ENCODE results near the gene CLDN14.

CLDN14 gene

GRCh38 chr21:36479415-36480402, at the start of gene CLDN14:
Gene CLDN14, minus strand, starts transcription at chr21:36480122. Its CDS starts 18,427 bp downstream, at chr21:36461695.
- peak; percentile 32 for DNase-seq (ENCODE audit: low read depth)

GRCh38 chr21:36528716-36529115, 48.8 kb upstream of the CLDN14 start:
- DNase-seq (ENCODE audit: low read depth), result no peak

DNA sequence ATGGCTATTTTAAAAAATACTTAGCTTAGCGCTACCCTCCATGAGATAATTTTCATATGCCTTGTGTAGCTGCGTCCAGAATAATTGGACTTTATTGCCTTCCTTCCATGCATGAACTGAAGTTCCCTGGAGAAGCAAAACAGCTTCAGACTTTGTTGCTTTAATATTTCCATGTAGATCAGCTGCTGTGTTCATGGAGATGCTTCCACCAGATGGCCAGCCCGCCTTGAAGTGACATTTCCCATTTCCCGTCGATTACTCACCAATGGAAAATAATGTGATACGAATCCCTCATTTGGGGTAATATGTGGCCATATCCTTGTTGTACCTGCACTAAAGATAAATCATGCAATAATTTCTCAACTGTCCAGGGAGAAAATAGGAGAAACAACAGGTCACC, 47.4 kb upstream of the CLDN14 start:
- DNase-seq (ENCODE audit: low read depth), result no peak

DNA sequence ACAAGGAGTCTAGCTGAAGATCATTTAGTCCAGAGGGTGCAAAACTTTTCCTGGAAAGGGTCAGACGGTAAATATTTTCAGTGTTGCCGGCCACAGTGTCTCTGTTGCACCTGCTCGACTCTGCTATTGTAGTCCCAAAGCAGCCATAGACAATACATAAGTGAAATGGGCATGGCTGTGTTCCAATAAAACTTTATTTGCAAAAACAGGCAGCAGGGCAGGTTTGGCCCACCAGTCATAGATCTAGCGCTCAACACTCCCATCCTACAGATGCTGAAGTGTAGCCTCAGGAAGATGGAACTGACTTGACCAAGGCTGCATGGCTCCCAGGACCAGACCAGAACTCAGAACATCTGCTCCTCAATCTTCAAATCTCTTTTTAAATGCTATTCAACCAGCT, 46.2 kb upstream of the CLDN14 start:
- no peak for DNase-seq (ENCODE audit: low read depth)

DNA sequence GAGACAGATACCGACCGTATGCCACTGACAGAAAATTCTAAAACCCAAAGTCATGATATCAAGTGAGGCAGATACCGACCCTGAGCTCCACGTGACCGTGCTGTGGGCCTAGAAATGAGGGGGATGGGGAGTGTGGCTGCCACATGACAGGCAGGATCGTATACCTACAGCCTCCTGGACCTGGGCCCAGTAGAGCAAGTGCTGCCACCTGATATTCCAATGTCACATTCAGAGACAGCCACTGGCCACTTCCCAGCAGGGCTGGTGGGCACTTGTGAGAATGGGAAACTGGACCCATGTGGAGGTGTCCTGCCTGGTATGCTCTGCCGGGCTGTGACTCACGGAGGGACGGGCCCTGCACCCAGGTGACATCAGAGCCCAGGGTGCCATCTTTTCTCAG, 44.6 kb upstream of the CLDN14 start:
- DNase-seq (ENCODE audit: low read depth), result no peak

DNA sequence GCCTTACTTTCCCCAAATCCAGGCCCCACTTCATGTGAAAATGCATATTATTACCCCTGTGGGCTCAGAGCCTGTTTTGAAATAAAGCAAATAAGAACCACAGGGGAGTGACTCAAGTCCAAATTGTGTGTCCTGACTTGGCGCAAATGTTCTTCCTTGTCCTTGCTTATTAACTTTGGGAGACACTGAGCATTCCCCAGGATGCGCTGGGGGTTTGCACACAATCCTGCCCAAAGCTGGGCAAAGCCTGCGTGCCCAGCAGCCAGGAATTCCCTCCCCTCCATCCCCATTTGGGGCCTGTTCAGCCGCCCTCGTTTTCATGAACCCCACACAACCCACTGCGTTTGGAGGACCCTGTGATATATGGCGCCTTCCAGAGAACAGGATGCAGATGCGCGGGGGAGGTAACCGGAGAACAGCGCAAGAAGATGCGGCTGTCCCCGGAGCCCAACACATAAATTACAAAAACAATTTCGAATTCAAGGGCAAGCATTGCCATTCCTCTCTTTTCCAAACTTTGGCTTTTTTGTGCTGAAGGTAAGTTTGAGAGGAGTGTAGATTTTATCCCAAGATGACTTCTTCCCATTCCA, 42.4 kb upstream of the CLDN14 start:
- DNase-seq (ENCODE audit: low read depth), result no peak

DNA sequence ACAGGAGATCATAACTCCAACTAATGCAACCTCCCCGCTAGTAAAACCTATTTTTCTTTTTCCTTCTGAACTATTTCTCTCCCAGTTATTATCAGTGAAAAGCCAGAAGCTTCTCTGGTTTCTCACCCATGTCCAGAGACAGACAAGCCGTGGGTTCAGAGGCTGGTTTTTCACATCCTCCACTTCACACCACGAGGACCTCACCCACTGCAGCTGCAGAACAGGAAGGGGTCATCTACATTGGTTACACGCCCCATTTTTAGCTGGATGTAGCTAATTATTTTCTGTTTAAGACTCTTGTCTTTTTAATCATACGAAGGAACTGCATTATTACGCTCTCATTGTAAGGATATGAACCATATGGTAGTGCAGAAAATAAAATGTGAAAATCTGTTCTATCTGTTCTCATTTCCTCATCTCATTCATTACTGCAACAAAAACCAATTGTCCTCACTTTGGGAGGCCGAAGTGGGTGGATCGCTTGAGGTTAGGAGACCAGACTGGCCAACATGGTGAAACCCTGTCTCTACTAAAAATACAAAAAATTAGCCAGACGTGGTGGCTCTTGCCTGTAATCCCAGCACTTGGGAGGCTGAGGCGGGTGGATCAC, 39.1 kb upstream of the CLDN14 start:
- no peak for DNase-seq (ENCODE audit: low read depth)

GRCh38 chr21:36517366-36518075, 37.6 kb upstream of the CLDN14 start:
- DNase-seq (ENCODE audit: low read depth), result no peak

GRCh38 chr21:36516281-36516680, 36.4 kb upstream of the CLDN14 start:
- no peak for DNase-seq (ENCODE audit: low read depth)

DNA sequence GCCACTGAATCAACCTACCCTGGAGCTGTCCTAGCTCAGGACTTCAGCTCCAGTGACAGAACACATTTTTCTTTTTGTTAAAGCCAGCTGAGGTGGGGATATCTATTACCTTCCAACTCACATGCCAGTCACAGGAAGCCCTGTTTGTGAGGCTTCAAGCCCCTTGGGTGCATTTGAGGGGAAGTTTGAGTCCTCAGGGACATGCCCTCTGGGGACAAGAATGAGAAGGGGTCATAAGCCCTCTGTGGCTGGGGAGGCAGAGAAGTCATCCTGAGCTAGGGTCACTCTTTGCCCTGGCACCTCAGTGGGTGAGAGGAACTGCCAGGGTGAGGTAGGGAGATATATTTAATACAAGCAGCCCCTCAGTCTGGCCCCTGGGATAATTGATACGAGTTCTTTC, 33.5 kb upstream of the CLDN14 start:
- no peak for DNase-seq (ENCODE audit: low read depth)

- DNase-seq (ENCODE audit: low read depth), result no peak
Measured at GRCh38 chr21:36512971-36513370, 33.0 kb upstream of the CLDN14 start.

DNA sequence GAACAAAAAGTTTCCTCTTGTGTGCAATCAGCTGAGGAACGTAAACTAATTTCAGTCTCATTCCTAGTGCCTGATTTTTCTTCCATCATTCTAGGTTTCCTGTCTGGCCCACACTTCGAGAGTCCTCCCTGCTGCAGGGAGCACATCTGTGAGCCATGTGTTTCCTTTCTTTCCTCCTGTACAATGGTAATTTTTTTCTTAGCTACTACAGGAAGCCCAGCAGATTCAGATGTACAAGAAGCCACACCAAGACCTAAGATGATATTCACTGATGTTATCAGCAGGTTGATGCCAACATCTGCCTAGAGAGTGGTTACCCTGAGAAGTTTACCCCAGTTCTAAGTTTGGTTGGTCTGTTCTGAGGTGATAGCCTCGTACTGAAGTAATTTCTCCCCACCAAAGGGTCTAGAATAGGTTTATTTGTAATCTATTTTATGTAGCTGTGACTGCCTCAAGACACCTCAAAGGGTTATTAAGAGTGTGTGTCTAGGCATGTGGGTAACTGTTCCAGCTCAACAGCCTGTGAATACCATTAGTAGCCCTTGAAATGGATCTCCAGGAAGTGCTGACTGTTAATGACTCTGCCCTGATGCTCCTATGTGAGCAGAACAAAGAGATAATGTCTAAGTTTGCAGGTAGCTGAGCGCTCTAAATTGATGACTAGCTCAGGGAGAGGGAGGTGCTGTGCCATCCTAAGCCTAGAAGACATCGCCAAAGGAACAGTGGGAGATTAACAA, 31.7 kb upstream of the CLDN14 start:
- DNase-seq (ENCODE audit: low read depth), result peak; percentile 32

DNA sequence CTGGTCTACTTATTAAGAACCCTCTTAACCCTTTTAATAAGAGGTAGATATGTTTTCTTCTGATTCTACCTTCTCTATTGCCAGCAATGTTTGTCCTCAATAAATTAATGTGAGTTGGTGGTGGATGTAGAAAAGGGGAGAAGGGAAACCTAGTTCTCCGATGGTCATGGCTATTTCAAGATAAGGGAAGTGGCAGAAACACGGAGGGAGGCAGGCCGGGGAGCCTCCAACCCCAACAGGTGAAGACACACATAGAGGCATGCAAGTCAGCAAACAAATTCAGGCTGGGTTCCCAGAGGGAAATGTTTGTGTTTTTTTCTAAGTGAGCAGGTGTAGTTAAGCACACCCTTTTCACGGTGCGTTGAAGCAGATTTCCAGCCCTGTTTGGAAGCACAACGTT, 31.0 kb upstream of the CLDN14 start:
- DNase-seq (ENCODE audit: low read depth), result no peak

GRCh38 chr21:36509973-36510664, 30.2 kb upstream of the CLDN14 start:
- DNase-seq (ENCODE audit: low read depth), result no peak

- DNase-seq (ENCODE audit: low read depth), result no peak
Measured at GRCh38 chr21:36508948-36509347, 29.0 kb upstream of the CLDN14 start.

GRCh38 chr21:36507397-36508018, 27.6 kb upstream of the CLDN14 start:
- no peak for DNase-seq (ENCODE audit: low read depth)

- DNase-seq (ENCODE audit: low read depth), result no peak
Measured at GRCh38 chr21:36506482-36506881, 26.6 kb upstream of the CLDN14 start.

GRCh38 chr21:36504067-36505058, 24.4 kb upstream of the CLDN14 start:
- peak; percentile 54 for DNase-seq (ENCODE audit: low read depth)

- DNase-seq (ENCODE audit: low read depth), result no peak
Measured at GRCh38 chr21:36502365-36502764, 22.4 kb upstream of the CLDN14 start.

GRCh38 chr21:36501589-36501892, 21.6 kb upstream of the CLDN14 start:
- DNase-seq (ENCODE audit: low read depth), result no peak

Data from EH (cell line).